COLO829 (cell line): ENCODE measurements around the gene SCN8A.
A peak's percentile ranks its signal among the peaks of the same experiment; 100 is the strongest.
"Not testable (repeated sequence)": the region's sequence is repeated elsewhere in the genome, so short reads cannot be mapped to it uniquely, and the experiment has no call there.

Experiments used
- DNase-seq: peaks from one replicate; pipeline ENCODE4 v3.0.0; 2012; ENCODE audit warnings: low spot score

Gene SCN8A

DNA sequence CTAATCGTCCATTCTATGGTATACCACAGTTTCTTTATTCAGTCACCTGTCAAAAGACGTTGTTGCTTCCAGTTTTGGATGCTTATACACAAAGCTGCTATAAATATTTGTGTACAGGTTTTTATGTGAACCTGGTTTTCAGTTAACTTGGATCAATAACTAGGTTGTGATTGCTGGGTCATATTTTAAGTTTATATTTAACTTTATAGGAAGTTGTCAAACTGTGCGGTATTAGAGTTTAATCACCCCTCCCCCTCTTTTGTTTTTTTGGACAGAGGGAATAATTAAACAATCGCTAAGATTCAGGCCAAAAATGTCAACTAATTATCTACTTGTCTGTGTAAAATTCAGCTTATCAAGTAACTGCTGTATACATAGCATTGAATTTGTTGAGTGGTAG lies 34.3 kb downstream of the SCN8A start:
- DNase-seq = no peak

DNA sequence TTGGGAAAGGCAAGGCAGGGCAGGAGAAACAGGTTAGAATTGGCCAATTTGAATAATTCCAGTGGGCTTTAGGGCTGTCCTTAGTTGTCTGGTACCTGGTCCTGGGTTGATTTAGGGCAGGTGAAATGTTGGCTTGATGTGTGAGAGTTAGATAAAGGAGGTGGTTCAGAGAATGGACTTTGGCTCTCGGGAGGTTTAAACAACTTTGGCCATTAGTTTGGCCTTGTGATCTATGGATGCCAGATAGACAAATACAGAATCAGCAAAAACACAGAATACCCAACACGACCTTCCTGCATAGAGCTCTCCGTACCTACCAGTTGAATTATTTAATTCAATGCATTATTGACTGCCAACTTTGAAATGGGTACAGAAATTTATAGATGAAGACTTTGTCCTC lies 35.1 kb downstream of the SCN8A start:
- no peak for DNase-seq

- no peak for DNase-seq
Measured at GRCh38 chr12:51626629-51627028, 35.6 kb downstream of the SCN8A start.

DNA sequence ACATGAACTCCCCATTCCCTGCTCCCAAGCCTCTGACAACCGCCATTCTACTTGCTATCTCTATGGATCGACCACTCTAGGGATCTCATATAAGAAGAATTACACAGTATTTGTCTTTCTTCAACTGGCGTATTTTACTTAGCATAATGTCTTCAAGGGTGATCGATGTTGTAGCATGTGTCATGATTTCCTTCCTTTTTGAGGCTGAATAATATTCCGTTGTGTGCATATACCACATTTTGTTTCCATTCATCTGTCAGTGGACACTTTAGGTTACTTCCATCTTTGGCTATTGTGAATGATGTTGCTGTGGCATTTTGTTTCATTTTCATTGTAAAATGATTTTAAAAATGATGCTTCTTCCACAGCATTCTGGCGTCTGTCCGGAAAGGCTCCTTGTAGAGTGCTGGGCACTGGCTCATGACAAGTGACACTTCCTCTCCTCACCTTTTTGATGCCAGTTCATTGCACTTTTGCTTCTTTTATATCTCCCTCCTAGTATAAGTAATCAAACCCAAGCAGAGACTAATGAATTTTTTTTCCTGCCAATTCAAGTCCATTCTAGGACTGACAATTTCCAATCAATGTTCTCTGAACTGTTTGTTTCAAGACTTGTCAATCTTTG lies 39.3 kb downstream of the SCN8A start:
- no peak for DNase-seq

DNA sequence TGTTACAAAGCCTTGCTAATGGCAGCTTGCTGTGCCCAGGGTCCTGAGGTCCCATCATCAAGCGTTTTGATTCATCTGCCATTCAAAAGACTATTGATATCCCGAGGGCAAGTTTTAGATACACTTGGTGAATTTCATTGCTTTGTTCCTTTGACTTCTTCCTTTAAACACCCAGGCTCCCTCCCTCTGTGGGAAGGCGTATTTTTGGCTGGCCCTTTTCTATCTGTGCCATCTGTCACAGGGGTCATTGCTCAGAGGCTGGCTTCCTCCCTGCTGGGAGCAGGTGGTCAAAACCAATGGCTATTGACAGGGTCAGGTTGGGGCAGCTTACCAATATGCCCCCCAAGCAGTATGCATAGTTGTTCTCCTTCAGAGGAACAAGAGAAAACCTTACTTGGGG lies 40.0 kb downstream of the SCN8A start:
- no peak for DNase-seq

DNA sequence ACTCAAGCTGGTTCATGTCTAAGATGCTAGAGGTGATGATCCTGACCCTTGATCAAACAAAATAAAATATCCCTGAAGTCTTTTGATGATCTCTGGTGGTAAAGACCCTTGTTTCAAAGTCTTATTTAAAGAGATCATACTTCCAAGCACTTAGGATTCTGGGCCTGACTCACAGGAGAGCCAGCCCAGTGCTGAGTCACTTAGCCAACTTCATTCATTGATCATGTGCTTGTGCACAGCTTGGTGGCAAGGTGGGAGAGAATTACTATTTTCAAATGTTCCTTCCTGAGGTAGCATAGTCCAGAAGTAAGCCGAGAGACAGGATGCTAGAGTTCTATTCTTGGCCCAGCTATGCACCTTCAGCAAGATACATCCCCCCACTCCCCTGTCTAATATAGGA lies 40.6 kb downstream of the SCN8A start:
- DNase-seq = peak; percentile 16

DNA sequence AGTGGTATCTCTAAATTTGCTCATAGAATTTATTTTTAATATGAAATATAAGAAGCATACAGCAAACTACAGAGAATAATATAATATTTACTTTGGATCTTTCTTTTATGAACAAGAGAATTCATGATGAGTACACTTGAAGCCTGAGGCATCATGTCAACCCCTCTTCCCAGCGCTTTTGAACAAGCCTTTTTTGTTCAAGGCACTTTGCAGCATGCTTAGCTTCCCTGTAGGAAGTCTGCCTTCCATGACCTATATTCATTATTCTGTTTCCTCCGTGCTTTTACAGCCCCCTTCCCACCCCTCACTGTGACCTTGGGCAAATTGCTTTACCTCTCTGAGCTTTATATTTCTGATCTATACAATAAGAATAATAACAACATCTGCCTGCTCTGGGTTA lies 41.6 kb downstream of the SCN8A start:
- peak; percentile 41 for DNase-seq

DNA sequence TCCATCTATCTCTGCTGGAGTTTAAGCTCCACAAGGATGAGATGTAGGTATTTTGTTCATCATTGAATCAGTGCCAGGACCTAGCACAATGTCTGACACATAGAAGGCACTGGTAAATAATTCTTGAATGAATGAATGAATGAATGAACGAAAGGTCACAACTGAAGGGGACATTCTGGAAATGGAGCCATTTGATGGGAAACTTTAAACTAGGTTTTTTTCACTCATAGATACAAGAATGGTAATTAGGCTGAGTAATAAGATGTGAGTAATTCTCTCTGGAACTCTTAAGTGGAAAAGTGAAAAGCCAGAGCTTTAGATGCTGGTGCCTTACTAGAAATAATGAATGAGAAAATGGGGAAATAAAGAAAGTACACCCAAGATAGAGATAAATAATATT lies 44.3 kb downstream of the SCN8A start:
- DNase-seq = no peak

- no peak for DNase-seq
Measured at GRCh38 chr12:51636581-51636980, 45.5 kb downstream of the SCN8A start.

DNA sequence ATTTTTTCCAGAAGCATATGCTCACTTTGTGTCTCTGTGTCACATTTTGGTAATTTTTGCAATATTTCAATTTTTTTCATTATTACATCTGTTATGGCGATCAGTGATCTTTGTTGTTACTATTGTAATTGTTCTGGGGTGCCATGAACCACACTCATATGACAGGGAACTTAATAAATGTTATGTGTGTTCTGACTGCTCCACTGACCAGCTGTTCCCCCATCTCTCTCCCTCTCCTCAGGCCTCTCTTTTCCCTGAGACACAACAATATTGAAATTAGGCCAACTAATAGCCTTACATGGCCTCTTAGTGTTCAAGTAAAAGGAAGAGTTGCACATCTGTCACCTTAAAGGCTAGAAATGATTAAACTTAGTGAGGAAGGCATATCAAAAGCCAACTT lies 46.0 kb downstream of the SCN8A start:
- DNase-seq = no peak

DNA sequence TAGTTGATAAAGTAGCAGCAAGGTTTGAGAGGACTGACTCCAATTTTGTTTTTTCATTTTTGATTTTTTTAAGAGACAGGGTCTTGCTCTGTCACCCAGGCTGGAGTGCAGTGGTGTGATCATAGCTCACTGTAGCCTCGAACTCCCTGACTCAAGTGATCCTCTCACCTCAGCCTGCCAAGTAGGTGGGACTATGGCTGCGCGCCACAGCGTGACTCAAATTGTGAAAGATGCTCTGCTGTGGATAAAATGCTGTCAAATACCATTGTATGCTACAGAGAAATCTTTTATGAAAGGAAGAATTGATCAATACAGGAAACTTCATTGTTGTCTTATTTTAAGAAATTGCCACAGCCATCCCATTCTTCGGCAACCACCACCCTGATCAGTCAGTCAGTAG lies 48.3 kb downstream of the SCN8A start:
- no peak for DNase-seq

DNA sequence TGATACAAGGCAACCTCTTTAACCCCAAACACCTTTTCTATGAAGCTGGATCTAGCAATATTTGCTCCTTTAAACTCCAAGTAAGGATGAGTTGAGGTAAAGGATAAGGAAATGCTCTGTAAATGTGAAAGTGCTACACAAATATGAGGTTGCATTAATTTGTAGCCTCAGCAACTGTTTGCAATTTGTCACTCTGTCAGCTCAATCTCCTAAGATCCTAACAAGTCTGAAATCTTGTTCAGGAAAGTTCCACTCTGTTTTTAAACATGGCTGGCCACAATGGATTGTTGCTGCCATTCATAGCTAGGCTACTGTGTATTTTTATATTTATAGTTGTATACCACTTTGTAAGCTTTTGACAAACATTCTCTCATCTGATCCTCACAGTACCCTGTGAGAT lies 51.3 kb downstream of the SCN8A start:
- DNase-seq = no peak

- DNase-seq = no peak
Measured at GRCh38 chr12:51643951-51644350, 52.9 kb downstream of the SCN8A start.

DNA sequence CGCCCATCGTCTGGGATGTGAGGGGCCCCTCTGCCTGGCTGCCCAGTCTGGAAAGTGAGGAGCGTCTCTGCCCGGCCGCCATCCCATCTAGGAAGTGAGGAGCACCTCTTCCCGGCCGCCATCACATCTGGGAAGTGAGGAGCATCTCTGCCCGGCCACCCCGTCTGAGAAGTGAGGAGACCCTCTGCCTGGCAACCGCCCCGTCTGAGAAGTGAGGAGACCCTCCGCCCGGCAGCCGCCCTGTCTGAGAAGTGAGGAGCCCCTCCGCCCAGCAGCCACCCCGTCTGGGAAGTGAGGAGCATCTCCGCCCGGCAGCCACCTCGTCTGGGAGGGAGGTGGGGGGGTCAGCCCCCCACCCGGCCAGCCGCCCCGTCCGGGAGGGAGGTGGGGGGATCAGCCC lies 53.7 kb downstream of the SCN8A start:
- DNase-seq = not testable (repeated sequence)

GRCh38 chr12:51645961-51646360 lies 54.9 kb downstream of the SCN8A start:
- DNase-seq = no peak

DNA sequence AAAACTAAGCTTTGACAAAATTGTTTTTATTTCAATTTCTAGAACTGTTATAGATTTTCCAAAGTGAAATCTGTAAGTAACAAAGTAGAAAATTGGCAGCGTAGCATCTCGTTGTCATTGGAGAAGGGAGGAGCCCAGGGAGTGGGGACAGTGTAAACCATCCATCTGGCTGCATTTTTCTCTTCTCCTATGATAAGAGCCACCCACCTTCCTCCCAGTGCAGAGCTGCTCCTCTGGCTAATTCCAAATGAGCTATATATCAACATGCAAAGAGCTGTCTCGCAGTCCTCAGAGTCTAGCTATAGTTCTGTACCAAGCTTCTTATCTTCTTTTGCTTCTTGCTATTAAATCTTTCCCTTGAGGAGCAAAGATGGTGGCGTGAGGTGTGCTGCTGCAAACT lies 56.6 kb downstream of the SCN8A start:
- no peak for DNase-seq

DNA sequence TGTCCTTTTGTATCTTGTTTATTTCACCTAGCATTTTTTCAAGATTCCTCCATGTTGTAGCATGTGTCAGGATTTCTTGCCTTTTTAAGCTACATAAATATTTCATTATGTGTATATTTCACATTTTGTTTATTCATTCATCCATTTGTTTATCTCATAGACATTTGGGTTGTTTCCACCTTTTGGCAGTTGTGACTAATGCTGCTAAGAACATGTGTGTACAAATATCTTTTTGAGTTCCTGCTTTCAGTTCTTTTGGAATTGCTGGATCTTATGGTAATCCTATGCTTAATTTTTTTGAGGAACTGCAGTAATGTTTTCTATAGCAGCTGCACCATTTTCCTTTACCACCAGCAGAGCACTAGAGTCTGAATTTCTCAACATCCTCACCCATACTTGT lies 62.4 kb downstream of the SCN8A start:
- DNase-seq = no peak

- DNase-seq = no peak
Measured at GRCh38 chr12:51661199-51661598, 70.2 kb downstream of the SCN8A start.

GRCh38 chr12:51661836-51662235 lies 70.8 kb downstream of the SCN8A start:
- DNase-seq = no peak

DNA sequence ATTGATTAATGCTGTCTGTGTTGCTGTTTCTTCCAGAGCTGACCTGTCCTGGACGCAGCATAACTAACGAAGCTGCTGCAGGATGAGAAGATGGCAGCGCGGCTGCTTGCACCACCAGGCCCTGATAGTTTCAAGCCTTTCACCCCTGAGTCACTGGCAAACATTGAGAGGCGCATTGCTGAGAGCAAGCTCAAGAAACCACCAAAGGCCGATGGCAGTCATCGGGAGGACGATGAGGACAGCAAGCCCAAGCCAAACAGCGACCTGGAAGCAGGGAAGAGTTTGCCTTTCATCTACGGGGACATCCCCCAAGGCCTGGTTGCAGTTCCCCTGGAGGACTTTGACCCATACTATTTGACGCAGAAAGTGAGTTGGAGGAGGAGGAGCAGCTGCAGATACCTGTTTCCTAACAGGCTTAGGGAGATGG lies 71.7 kb downstream of the SCN8A start:
- no peak for DNase-seq

GRCh38 chr12:51663390-51663789 lies 72.4 kb downstream of the SCN8A start:
- DNase-seq = no peak

GRCh38 chr12:51666696-51667095 lies 75.7 kb downstream of the SCN8A start:
- no peak for DNase-seq

DNA sequence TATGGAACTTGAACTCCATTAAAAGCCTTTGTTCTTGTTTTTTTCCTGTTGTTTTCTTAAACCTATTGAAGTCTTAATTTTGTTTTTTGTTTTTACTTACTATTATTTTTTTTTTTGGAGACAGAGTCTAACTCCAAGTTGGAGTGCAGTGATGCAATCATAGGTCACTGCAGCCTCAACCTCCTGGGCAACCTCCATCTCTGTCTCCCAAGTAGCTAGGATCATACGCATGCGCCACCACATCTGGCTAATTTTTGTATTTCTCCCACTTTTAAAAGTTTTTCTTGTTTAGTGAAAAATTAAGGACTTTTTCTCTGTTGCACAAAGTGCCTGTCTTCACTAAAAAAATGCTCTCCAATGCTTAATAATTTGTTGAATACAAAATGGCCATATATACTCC lies 76.2 kb downstream of the SCN8A start:
- no peak for DNase-seq

DNA sequence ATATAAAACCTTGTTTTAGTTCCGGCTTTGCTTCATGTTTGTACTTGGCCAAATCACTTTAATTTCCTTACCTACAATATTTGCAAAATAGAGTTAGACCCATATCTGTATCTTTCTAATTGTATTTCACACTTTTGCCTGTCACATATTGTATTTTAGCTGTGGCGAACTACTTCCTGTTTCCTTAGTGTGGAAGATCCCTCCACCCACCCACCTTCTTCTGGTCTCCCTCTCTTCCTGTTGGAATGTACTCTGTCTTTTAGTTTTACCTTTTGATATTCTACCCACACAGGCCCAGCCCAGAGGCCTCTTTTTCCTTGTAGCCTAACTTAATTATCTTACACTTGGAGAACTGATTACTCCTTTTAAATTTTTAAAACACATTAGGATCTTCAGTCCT lies 78.2 kb downstream of the SCN8A start:
- DNase-seq = no peak

DNA sequence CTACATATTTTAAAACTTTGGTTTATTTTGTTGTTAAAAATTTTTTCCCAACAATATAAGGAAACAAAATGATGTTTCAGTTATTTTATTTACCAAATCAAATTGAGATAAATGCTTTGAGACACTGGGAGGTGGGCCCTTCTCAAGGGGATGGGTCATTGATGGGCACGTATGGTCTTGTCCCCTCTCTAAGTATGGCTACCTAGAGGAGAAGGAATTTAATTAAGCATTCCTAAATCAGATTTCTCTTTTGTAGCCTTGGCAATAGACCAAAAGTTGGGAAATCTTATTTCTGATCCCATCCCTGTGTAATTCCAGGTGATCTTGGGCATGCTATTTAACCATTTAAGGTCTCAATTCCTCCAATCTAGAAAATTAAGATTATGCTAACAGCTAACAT lies 79.0 kb downstream of the SCN8A start:
- no peak for DNase-seq
